GM21367 (cell line): ENCODE measurements around the gene ATP7B.
"Not testable (repeated sequence)": the region's sequence is repeated elsewhere in the genome, so short reads cannot be mapped to it uniquely, and the experiment has no call there.

Source experiments
- ATAC-seq: cut with Tn5 transposase; IDR thresholded peaks from one replicate; pipeline ENCODE4 v1.9.1; 2021; ENCODE audit not compliant: unreplicated experiment

ATP7B gene

DNA sequence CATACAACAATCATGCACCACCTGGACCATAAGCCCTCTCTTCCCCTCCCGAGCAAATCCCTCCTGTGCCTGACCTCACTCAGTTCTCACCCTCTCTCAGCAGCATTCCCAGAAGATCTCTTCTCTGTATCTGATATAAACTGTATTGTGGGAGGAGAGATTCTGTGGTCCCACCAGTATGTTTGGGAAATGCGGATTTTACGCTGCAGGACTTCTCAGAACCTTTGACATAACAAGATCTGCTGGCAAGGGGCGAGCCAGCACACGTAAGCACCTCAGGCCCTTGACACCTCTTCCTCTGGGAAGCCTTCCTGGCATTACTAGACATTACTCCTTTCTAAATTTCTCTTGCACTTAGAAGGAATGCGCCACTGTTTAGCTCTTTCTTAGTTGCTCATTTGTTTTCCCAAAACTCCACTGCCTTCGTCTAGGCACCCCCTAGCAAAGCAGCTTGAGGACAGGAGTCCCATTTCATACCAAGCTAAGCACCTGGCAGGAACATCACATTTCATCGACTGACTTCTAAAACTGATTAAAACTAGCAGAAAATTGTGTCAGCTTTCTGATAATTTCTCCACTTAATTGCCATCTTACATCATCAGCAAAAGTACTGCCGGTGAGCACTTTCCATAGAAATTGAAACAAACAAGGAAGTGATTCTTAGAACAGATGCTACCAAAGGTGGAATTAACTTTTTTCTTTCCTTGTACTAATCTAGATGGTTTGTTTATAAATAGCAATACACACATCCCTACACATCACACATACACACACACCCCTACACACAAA, 86.3 kb downstream of the ATP7B start:
- no peak for ATAC-seq

DNA sequence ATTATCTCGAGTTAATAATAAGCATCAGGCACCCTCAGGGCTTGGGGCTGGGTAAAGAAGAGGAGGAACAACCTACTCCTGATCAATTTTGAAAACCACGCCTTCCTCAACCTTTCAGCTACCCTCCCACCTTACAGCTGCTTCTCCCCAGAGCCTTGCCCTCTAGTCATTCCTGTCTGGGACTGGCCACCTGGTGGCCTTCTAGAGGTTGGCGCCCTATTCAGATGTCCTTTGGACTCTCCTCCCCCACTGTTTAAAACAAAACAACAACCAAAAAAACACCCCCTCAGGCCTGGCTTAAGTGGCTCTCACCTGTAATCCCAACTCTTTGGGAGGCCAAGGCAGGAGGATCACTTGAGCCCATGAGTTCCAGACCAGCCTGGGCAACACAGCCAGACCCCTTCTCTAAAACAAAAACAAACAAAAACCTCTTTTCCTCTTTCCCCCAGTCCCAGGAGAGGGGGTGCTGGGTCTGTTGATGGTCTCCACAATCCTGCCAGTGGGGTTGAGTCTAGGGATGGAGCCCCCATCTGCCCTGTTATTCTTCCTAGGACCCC, 87.2 kb downstream of the ATP7B start:
- ATAC-seq = no peak

DNA sequence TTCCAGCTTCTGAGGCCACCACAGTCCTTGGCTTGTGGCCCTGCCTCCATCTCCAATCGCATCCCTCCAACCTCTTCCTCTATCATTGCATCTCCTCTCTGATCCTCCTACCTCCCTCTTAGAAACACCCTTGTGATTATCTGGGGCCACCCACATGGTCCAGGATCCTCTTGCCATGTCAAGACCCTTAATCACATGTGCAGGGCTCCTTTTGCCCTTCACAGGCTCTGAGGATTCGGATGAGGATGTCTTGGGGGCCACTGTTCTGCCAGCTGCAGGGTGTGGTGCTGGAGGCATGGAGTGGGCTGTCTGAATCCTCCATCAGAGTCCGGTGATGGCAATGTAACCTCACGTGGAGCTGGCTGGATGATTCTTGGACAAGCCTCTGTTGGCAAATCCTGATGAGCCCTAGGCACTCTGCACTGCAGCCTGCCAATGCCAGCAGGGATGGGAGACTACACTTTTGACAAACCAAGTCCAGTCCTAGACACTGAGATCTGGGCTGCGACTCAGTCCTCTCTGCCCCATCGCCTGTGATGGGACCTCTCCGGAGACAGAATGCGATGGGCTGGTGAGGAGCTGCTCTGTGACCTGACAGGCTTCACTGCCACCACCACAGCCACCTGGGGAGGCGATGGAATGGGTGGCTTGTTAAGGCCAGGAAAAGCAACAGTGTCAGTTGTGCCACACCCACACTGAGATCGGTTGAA, 88.3 kb downstream of the ATP7B start:
- ATAC-seq = no peak

DNA sequence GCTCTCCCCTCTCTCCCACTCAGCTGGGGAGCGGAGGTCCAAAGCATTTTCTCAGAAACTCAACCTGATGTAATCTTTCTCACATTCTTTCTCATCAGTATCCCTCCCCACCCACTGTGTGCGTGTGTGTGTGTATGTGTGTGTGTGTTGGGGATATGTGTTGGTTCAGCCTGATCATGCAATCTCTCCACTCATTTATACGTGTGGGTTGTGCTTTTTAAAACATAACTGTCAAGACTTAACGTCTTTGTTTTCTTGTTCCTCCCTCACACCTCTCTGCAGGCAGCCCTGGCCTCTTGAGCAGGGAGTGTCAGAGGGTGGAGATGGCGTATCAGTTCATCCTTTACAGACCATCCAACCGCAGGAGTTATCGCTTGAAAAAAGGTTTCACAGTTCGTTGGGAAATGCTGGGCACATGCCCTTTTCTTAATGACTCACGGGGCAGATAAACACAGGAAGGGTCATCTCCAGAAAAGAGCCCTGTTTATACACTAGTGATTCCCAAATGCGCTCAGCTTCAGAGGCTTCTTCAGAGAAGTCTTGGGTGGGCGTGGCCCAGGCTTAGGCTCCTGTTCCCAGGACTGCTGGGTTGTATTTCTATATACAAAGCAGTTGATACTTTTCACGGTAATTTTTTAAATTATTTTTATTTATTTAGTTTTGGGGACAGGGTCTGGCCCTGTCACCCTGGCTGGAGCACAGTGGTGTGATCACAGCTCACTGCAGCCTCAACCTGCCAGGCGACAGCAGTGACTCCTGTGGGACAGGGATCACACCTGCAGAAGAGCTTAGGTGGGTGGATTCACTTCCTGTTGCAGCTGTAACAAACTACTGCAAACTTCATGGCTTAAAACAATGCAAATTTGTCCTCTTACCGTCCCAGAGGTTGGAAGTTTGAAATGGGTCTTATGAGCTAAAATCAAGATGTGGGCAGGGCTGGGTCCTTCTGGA, 89.2 kb downstream of the ATP7B start:
- no peak for ATAC-seq

DNA sequence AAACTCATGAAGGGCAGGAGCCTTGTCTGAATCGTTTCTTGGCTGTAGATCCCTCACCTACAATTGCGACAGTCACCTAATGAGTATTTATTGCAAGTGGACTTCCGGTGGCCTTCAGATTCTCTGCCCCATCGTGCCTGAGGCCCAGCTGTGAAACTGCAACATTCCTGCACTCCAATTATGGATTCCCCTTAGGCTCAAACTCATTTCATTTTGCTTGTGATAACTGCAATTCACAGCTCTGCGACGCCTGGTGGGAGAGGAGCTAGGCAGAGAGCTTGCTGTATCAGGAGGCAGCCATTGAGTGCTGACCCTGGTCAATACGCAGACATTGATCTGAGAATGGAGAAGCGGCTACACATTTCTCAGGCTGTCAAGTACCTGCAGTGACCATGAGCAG, 90.5 kb downstream of the ATP7B start:
- ATAC-seq = no peak

DNA sequence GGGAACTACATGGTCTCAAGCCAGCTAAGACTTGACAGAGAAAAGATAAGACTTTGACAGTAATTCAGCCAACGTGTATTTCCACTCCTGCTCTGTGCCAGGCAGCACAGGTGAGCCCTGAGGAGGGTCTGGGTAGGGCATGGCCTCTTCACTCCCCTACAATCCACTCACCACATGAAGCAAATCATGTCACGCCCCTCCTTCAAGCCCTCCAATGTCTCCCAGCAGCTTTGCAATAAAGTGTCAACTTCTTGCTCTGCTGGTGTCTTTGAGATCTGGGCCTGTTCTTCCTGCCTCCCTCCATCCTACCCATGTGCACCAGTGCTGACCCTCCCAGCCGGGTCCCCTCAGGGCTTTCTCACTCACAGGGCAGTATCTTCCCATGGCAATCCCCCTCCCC, 91.0 kb downstream of the ATP7B start:
- no peak for ATAC-seq

DNA sequence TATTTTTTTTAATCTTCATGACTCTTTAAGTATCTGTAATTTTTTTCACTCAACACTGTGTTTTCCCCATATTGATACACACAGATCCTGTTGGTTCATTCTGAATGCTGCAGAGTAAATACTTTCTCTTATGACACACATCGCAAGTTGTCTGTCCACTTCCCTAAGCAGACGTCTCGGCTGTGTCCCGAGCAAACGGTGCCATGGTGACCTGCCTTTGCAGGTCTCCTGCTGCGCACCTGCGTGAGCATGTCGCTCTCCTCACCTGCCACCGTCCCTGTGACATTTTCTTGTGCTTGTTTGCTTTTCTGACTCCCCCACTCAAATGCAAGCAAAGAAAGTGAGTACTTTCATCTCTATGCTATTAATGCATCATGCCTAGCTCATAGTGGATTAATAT, 91.7 kb downstream of the ATP7B start:
- no peak for ATAC-seq

DNA sequence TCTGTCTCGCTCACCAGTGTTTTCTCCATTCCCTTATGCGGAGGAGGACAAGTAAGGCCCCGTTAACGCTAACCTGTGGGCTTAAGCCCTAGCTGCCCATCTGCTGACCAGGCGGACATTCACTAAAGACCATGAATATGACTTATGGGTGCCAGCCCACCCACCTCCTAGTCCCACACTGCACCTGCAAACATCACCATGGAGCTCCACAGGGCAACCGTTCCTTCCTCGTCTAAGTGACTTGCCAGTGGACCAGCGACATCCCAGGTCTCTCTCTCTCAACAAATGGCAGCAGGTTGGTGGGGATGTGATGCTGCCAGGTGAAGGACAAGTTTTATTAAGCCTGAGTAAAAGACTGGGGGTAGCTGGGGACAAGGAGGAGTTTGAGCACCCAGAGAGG, 94.3 kb downstream of the ATP7B start:
- ATAC-seq = no peak

DNA sequence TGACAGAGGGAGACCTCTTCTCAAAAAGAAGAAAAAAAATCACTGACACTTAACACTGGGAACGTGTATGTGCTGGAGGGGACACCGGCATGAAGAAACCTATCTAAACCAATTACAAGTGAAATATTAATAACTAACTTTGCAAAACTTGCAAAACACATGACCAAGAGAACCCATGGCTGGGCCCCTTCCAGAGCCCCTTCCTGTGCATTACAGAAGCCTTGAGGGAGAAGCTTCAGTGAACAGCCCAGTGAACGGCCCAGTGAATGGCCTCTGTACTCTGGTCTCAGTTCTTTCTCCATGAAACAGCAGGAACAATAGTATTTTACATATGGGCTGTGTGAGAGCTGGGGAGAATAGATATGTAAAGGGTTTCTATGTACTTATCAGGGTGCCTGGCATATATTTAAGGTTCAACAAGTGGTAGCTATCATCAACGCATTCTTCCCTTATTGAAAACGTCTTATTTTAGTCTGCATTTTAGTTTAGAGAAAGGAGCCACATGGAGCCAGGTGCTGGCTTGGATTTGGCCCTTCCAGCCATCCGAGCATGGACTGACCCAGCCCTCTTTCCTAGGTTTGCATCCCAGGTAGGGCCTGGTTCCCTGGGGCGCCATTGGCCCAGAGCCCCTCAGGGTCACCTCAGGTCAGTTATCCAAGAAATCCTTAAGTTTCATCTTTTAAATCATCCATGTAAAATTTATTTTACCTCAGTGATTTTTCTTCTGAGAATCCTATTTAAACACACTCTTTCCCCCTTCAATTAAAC, 95.0 kb downstream of the ATP7B start:
- ATAC-seq = no peak

DNA sequence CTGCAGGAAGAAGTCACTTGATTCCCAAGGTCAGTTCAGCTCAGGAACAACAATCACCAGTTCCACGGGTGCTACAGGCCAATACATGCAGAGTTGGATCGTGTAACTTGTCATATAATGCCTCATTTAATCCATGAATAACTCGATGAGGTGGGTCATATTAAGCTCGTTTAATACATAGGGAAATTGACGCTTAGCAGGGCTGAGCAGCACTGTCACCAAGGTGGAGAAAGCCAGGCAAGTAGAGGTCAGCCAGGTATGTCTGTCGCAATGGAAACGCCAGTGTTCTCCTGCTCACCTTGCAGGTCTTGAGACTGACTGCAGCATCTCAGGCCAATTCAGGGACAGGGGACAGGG, 97.1 kb downstream of the ATP7B start:
- ATAC-seq = no peak

DNA sequence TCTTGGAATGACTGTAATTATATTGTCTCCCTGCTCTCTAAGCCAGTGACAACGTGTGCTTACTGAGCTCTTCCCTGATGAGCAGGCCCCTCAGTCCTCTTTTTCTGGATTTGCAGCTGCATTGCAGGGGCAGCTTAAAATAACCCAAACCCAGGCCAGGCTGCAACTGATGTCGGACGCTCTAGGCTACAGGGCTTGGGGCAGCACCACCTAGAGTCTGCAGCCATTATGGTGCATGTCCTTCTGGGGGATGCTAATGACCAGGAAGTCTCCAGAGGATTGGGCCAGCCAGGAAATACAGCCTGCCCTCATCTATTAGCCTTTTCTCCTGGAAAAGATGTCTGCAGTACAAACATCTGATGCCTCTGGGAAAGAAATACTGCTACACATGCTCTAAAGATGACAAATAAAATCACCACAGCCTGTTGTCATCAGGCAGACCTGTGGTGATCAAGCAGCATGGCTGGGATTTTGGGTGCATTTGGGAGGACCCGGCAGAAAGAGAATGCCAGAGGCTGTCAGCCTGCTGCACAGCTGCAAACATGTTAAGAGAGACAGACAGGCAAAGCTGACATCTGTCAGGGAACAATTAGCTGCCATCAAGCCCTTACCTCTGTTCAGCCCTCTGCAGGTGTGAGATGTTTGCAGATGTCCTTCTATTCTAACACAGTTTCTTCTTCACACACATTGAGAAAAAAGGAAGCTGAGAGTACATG, 97.7 kb downstream of the ATP7B start:
- no peak for ATAC-seq

DNA sequence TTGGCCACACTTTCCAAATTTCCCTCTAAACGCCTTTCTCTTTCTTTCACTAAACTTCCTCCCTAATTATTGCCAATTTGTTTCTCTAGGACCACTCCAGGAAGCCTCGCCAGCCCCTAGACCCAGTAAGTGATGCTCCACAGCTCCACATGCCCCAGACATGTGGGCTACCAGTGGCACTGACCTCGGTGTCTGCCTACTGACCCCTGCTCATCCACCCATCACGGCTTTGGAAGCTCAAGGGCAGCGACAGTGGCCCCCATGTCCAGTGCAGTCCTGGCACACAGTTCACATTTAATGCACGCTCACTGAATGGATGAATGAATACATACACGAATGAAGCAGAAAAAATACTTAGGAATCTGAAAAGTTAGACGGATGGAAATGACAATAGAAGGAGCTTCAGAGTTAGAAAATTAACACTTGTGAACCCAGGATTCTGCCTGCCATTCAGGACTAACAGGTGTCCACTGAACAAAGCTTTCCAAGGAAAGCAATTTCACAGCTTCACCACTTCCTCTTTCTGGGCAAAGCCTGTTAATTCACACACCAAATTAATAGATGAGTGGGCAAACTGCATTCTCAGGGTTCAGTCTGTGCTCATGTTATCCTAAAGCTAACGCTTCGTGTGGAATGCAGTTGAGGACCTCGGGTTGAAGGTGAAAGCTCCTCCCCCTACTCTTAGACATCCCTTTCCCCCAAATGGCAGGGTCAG, 98.6 kb downstream of the ATP7B start:
- ATAC-seq = no peak

DNA sequence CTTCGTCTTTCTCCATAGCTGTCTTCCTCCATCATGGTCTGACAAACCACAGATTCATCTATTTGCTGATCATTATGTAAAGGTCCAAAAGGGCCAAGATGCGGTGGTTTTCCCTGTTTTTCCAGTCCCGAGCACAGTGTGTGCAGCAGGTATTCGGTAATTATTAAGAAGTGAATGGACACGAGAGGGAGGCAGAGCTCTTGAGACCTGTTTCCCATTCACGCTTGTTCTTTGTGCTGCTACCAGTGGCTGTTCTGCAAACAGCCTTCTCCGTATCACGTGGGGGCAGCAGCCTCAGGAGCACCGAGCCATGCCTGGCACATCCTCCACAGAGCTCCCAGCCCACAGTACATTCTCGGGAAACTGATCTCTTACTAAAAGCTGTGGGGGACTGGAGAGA, 99.2 kb downstream of the ATP7B start:
- no peak for ATAC-seq

DNA sequence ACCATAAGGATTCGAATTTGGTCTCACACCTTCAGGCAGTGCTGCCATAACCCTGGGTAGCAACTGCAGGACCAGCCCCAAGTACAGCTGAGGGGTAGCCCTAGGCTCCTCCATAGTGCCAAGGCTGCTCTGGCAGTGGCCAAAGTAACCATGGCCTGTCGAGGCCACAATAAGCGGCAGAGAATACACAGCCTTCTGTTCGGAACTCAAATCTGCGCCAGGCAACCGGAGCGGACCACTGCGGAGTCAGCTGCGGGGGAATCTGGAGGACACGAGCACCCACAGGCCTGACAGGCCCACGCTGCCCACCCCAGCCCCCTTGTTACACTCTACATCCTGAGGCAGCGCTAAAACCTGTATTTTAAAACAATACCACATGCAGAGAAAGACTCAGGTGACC, 100.7 kb downstream of the ATP7B start:
- ATAC-seq = no peak

DNA sequence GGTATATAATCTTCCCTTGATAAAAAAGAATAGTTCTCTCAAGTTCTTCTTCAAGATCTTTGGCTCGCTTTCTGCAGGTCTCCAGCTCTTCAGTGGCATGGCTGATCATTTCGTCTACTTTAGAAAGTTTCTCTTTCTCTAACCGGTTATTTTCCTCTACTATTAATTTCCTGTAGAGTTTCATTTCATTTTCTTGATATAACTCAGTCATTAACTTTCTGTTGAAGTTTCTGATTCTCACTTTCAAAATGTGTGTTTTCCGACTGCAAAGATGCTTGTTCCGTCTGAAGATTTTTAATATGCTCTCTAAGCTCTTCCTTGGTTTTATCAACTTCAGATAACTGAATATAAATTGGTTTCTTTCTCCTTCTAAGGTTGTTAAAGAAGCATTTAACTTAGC, 102.0 kb downstream of the ATP7B start:
- not testable (repeated sequence) for ATAC-seq

DNA sequence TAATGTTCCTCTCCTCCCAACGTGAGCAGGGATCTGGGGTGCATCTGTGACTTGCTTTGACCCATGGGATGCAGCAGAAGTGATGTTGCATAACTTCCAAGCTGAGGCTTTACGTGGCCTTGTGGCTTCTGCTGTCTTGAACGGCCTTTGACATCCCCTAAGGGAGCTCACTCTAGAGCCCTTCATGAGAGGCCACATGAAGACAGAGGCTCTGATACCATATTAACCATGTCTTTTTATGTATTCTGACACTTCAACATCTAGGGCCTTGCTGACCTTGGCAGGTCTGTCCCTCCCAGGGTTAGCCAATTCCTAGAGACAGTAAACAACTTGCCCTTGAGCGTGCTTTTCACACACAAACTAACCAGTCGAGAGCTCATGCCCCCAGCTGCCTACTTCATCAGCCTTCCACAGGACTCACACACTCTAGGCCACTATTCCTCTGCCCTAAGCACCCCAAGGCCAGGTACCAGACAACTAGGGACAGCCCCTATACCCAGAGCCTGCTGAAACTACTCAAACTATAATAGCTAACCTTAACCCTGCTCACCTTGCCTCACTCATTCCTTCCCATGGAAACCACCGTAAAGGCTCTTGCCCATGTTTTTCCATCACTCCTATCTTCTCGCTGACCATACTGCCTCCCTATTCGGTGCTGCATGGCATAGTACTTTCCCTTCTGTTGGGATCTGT, 104.1 kb downstream of the ATP7B start:
- ATAC-seq = no peak

DNA sequence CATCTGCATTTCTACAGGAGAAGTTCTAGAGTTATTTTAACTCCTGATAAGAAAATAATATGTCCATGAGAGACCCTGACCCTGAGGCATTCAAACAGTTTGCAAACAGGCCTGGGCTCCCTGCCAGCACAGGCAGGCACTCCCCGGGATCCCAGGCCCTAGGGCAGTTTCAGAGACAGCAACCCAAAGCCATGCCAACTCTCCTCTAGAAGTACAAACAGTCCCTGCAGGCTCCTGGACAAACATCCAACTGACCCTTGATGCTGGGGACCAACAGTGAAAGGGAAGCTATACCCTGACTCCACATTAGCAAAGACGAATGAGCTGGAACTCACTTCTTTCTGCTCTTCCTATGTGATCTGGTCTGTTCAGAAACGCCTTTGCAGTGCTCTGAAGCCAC, 104.7 kb downstream of the ATP7B start:
- no peak for ATAC-seq

DNA sequence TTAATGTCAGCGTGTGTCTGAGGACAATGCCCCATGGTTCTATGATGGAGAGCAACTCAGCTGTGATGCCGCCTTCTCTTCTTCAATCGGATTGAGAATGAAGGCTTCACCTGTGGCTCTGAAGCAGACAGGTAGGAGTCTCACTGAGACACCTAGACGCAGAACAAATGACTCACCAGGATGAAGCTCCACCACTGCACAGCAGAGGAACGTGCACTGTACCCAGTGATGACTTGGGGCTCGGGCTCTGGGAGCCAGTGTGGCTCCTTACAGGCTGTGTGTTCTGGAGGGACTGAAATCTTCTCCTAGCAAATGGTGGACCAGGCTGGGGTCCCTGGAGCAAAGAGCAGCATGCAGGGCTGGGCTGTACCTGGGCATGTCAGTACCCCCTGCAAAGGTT, 105.5 kb downstream of the ATP7B start:
- ATAC-seq = no peak

DNA sequence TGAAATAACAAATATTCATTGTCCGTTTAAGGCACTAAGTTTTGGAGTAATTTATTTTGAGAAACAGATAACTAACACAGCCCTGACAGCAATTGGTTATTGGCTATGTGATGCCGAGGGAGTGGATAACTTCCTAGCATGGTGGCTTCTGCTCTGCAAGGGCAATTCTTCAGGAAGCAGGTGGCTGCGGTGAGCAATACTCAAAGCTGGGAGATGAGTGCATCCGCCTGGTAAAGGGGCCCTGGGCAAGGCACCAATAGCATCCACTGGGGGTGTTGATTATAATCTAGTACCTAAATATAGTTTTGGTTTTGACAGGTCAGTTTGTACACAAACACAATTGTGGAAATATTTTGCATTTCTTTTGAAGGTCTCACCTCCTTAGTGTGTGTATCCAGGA, 108.5 kb downstream of the ATP7B start:
- no peak for ATAC-seq
